ENCODE measurements around the gene ZNF407.

ZNF407 gene

GRCh38 chr18:75024871-75025270 lies 427.2 kb downstream of the ZNF407 start:
- no peak for DNase-seq (ENCODE audit: low read depth)

- no peak for DNase-seq (ENCODE audit: low read depth)
Observed at GRCh38 chr18:75025573-75025972, 427.9 kb downstream of the ZNF407 start.

- no peak for DNase-seq (ENCODE audit: low read depth)
Observed at GRCh38 chr18:75029481-75029880, 431.8 kb downstream of the ZNF407 start.

- DNase-seq (ENCODE audit: low read depth): no peak
Observed at GRCh38 chr18:75031717-75032317, 434.1 kb downstream of the ZNF407 start.

GRCh38 chr18:75033516-75033915 lies 435.8 kb downstream of the ZNF407 start:
- DNase-seq (ENCODE audit: low read depth): no peak

- no peak for DNase-seq (ENCODE audit: low read depth)
Observed at GRCh38 chr18:75034937-75035336, 437.3 kb downstream of the ZNF407 start.

GRCh38 chr18:75035928-75036327 lies 438.3 kb downstream of the ZNF407 start:
- DNase-seq (ENCODE audit: low read depth): no peak

- no peak for DNase-seq (ENCODE audit: low read depth)
Observed at GRCh38 chr18:75036917-75037688, 439.4 kb downstream of the ZNF407 start.

- no peak for DNase-seq (ENCODE audit: low read depth)
Observed at GRCh38 chr18:75037689-75037955, 440.0 kb downstream of the ZNF407 start.

- DNase-seq (ENCODE audit: low read depth): no peak
Observed at GRCh38 chr18:75041586-75041985, 443.9 kb downstream of the ZNF407 start.

- DNase-seq (ENCODE audit: low read depth): no peak
Observed at GRCh38 chr18:75043478-75043877, 445.8 kb downstream of the ZNF407 start.

GRCh38 chr18:75044296-75044695 lies 446.6 kb downstream of the ZNF407 start:
- DNase-seq (ENCODE audit: low read depth): no peak

- no peak for DNase-seq (ENCODE audit: low read depth)
Observed at GRCh38 chr18:75044791-75045190, 447.1 kb downstream of the ZNF407 start.

GRCh38 chr18:75045272-75045671 lies 447.6 kb downstream of the ZNF407 start:
- no peak for DNase-seq (ENCODE audit: low read depth)

- DNase-seq (ENCODE audit: low read depth): no peak
Observed at GRCh38 chr18:75047240-75047961, 449.7 kb downstream of the ZNF407 start.

GRCh38 chr18:75048776-75049454 lies 451.2 kb downstream of the ZNF407 start:
- no peak for DNase-seq (ENCODE audit: low read depth)

- DNase-seq (ENCODE audit: low read depth): no peak
Observed at GRCh38 chr18:75049455-75049789, 451.8 kb downstream of the ZNF407 start.

GRCh38 chr18:75051757-75052156 lies 454.1 kb downstream of the ZNF407 start:
- DNase-seq (ENCODE audit: low read depth): no peak

GRCh38 chr18:75052475-75052874 lies 454.8 kb downstream of the ZNF407 start:
- no peak for DNase-seq (ENCODE audit: low read depth)

GRCh38 chr18:75053028-75053629 lies 455.5 kb downstream of the ZNF407 start:
- no peak for DNase-seq (ENCODE audit: low read depth)

- no peak for DNase-seq (ENCODE audit: low read depth)
Observed at GRCh38 chr18:75054046-75054445, 456.4 kb downstream of the ZNF407 start.

- DNase-seq (ENCODE audit: low read depth): no peak
Observed at GRCh38 chr18:75054611-75055010, 456.9 kb downstream of the ZNF407 start.
